ENCODE results near the gene RTN4IP1.

The RTN4IP1 gene

GRCh38 chr6:106540907-106541306, 88.4 kb downstream of the RTN4IP1 start:
- no peak for DNase-seq

- DNase-seq, result no peak
Measured at GRCh38 chr6:106540432-106540831, 88.9 kb downstream of the RTN4IP1 start.

GRCh38 chr6:106539936-106540335, 89.4 kb downstream of the RTN4IP1 start:
- DNase-seq, result no peak

GRCh38 chr6:106538145-106538544, 91.2 kb downstream of the RTN4IP1 start:
- DNase-seq, result no peak

GRCh38 chr6:106537662-106538061, 91.6 kb downstream of the RTN4IP1 start:
- DNase-seq, result no peak

GRCh38 chr6:106536851-106537250, 92.4 kb downstream of the RTN4IP1 start:
- no peak for DNase-seq

GRCh38 chr6:106536357-106536756, 92.9 kb downstream of the RTN4IP1 start:
- no peak for DNase-seq

- no peak for DNase-seq
Measured at GRCh38 chr6:106535012-106535411, 94.3 kb downstream of the RTN4IP1 start.

- no peak for DNase-seq
Measured at GRCh38 chr6:106534564-106534982, 94.7 kb downstream of the RTN4IP1 start.

GRCh38 chr6:106534004-106534403, 95.3 kb downstream of the RTN4IP1 start:
- no peak for DNase-seq

GRCh38 chr6:106533054-106533453, 96.2 kb downstream of the RTN4IP1 start:
- DNase-seq, result no peak

GRCh38 chr6:106530502-106530901, 98.8 kb downstream of the RTN4IP1 start:
- no peak for DNase-seq

GRCh38 chr6:106530026-106530425, 99.3 kb downstream of the RTN4IP1 start:
- DNase-seq, result no peak

- no peak for DNase-seq
Measured at GRCh38 chr6:106529438-106529837, 99.9 kb downstream of the RTN4IP1 start.

- no peak for DNase-seq
Measured at GRCh38 chr6:106528521-106528920, 100.8 kb downstream of the RTN4IP1 start.

GRCh38 chr6:106527979-106528378, 101.3 kb downstream of the RTN4IP1 start:
- DNase-seq, result no peak

GRCh38 chr6:106527117-106527516, 102.2 kb downstream of the RTN4IP1 start:
- no peak for DNase-seq

GRCh38 chr6:106525882-106526275, 103.4 kb downstream of the RTN4IP1 start:
- DNase-seq, result no peak

GRCh38 chr6:106525107-106525881, 104.0 kb downstream of the RTN4IP1 start:
- DNase-seq, result no peak

- DNase-seq, result no peak
Measured at GRCh38 chr6:106522562-106523250, 106.6 kb downstream of the RTN4IP1 start.

Measured in NCI-H2171 (cell line).